OCI-LY1 (cell line): Measurements from ENCODE around the gene DYNLT1.

ENCODE experiments used
- EZH2 ChIP-seq: fragments of 200-600 bp; sonication (generic), shearing (Covaris generic); IDR thresholded peaks from 2 replicates; pipeline ENCODE4 v1.8.0; 2017; ENCODE audit warnings: borderline replicate concordance, mixed run types, mild to moderate bottlenecking, antibody characterized with exemption, low read length, moderate library complexity, mixed read lengths
- TF ChIP-seq, protein P1 (sequence below): fragments of 200-600 bp; sonication (generic), shearing (Covaris generic); IDR thresholded peaks from 2 replicates; pipeline ENCODE4 v1.5.1; 2017; ENCODE audit warnings: mild to moderate bottlenecking, antibody characterized with exemption, low read length, moderate library complexity, mixed read lengths

- TF ChIP-seq, protein P1, sequence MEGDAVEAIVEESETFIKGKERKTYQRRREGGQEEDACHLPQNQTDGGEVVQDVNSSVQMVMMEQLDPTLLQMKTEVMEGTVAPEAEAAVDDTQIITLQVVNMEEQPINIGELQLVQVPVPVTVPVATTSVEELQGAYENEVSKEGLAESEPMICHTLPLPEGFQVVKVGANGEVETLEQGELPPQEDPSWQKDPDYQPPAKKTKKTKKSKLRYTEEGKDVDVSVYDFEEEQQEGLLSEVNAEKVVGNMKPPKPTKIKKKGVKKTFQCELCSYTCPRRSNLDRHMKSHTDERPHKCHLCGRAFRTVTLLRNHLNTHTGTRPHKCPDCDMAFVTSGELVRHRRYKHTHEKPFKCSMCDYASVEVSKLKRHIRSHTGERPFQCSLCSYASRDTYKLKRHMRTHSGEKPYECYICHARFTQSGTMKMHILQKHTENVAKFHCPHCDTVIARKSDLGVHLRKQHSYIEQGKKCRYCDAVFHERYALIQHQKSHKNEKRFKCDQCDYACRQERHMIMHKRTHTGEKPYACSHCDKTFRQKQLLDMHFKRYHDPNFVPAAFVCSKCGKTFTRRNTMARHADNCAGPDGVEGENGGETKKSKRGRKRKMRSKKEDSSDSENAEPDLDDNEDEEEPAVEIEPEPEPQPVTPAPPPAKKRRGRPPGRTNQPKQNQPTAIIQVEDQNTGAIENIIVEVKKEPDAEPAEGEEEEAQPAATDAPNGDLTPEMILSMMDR, result no peak
- TF ChIP-seq EZH2, result no peak
Measured at GRCh38 chr6:158638324-158638854, 6.2 kb downstream of the DYNLT1 start.
